Muscle of leg (tissue), 11 donors: ENCODE data around the gene CDH8. TPM values are rescaled to one million over a fixed set of nuclear protein-coding genes. Genes with fewer than 3 reads are reported as not detected.
"Not testable (repeated sequence)": the region's sequence is repeated elsewhere in the genome, so short reads cannot be mapped to it uniquely, and the experiment has no call there.

ENCODE experiments used
- DNase-seq: peaks from one replicate; pipeline ENCODE4 v3.0.0; 2013
- H3K27ac ChIP-seq: one replicate; pipeline ENCODE4 v1.5.1; 2013; ENCODE audit warnings: mild to moderate bottlenecking, low read length, control low read depth
- H3K27me3 ChIP-seq: one replicate; pipeline ENCODE4 v1.6.1; 2013; ENCODE audit warnings: low read length; ENCODE audit not compliant: control insufficient read depth, insufficient read depth
- H3K36me3 ChIP-seq: one replicate; pipeline ENCODE4 v1.6.1; 2013; ENCODE audit warnings: low read length; ENCODE audit not compliant: control insufficient read depth, insufficient read depth
- H3K4me1 ChIP-seq: one replicate; pipeline ENCODE4 v1.6.1; 2013; ENCODE audit warnings: low read length; ENCODE audit not compliant: control insufficient read depth, insufficient read depth
- H3K4me3 ChIP-seq: one replicate; pipeline ENCODE4 v1.5.1; 2013; ENCODE audit warnings: low read length, control low read depth
- H3K9me3 ChIP-seq: replicated peaks from 2 replicates; pipeline ENCODE4 v1.6.1; 2013; ENCODE audit warnings: low read depth, low read length; ENCODE audit not compliant: control insufficient read depth
- WGBS: methylation state at CpG from one replicate; pipeline ENCODE4 v1.1.5; 2013; ENCODE audit warnings: missing lambda C conversion rate; ENCODE audit not compliant: insufficient coverage; 5-methylcytosine and 5-hydroxymethylcytosine counted together
- polyA plus RNA-seq, 8 donors: library from polyadenylated mRNA; unstranded; fragments of 120-200 nt; gene quantifications; one replicate each; pipeline versions ENCODE4 v1.2.1 to v1.2.3, GENCODE V29; 2013; ENCODE audit warnings: inconsistent platforms in 1 of 8, low replicate concordance in 1 of 8; ENCODE audit not compliant: insufficient read length in 8 of 8, insufficient read depth in 1 of 8
- total RNA-seq: library from RNA; stranded (reverse); fragments of 120-200 nt; gene quantifications from one replicate; pipeline ENCODE4 v1.2.4, GENCODE V29; 2013

Gene CDH8
- total and polyA plus RNA-seq, 9 donors = 1.8 to 6.2 (median 2.5) TPM

- Histone ChIP-seq H3K4me3 (no peak overlapping the region), H3K36me3 (no peaks in the 10 kb centered on the region), H3K27me3 (no peaks in the 10 kb centered on the region), H3K9me3 (no peaks in the 10 kb centered on the region), H3K27ac (no peak overlapping the region), H3K4me1 (no peaks in the 10 kb centered on the region)
- DNase-seq = no peak
Measured at GRCh38 chr16:61812251-61812650, 224.0 kb downstream of the CDH8 start.

- Histone ChIP-seq H3K27ac (no peak overlapping the region), H3K4me1 (no peaks in the 10 kb centered on the region), H3K36me3 (no peaks in the 10 kb centered on the region), H3K27me3 (no peaks in the 10 kb centered on the region), H3K9me3 (no peaks in the 10 kb centered on the region), H3K4me3 (no peak overlapping the region)
- 100% methylated on average over 1 of the region's 3 CpGs for WGBS
- DNase-seq = no peak
Measured at GRCh38 chr16:61807551-61807950, 228.7 kb downstream of the CDH8 start.

GRCh38 chr16:61801217-61801616 lies 235.0 kb downstream of the CDH8 start:
- H3K36me3 ChIP-seq, H3K4me1 ChIP-seq, H3K9me3 ChIP-seq, DNase-seq, H3K27ac ChIP-seq, H3K4me3 ChIP-seq, H3K27me3 ChIP-seq: not testable (repeated sequence)
- WGBS = no CpG with 5 or more reads among the region's 10 CpGs

GRCh38 chr16:61798741-61799140 lies 237.5 kb downstream of the CDH8 start:
- no CpG with 5 or more reads among the region's 2 CpGs for WGBS
- H3K4me3 ChIP-seq = no peak overlapping the region
- no peaks in the 10 kb centered on the region for H3K36me3 ChIP-seq
- H3K4me1 ChIP-seq = no peaks in the 10 kb centered on the region
- H3K27ac ChIP-seq = no peak overlapping the region
- no peak for DNase-seq
- no peaks in the 10 kb centered on the region for H3K27me3 ChIP-seq
- H3K9me3 ChIP-seq = peaks cover 3% of the 10 kb centered on the region

GRCh38 chr16:61797961-61798507 lies 238.2 kb downstream of the CDH8 start:
- WGBS = 80% methylated on average over 1 of the region's 1 CpG
- H3K36me3 ChIP-seq = no peaks in the 10 kb centered on the region

GRCh38 chr16:61797296-61797795 lies 238.9 kb downstream of the CDH8 start:
- Histone ChIP-seq H3K27me3 (no peaks in the 10 kb centered on the region), H3K4me1 (no peaks in the 10 kb centered on the region), H3K36me3 (no peaks in the 10 kb centered on the region), H3K27ac (no peak overlapping the region), H3K4me3 (no peak overlapping the region), H3K9me3 (peaks cover 3% of the 10 kb centered on the region)
- no CpG with 5 or more reads among the region's 3 CpGs for WGBS
- DNase-seq = no peak

More at GRCh38 chr16:61797961-61798507, 238.2 kb downstream of the CDH8 start:
- no peak overlapping the region for H3K27ac ChIP-seq
- no peak for DNase-seq
- no peak overlapping the region for H3K4me3 ChIP-seq
- no peaks in the 10 kb centered on the region for H3K4me1 ChIP-seq
- no peaks in the 10 kb centered on the region for H3K27me3 ChIP-seq
- peaks cover 3% of the 10 kb centered on the region for H3K9me3 ChIP-seq

GRCh38 chr16:61792194-61792909 lies 243.9 kb downstream of the CDH8 start:
- H3K9me3 ChIP-seq = no peaks in the 10 kb centered on the region
- peak; percentile 14 for DNase-seq
- no peak overlapping the region for H3K4me3 ChIP-seq
- no peak overlapping the region for H3K27ac ChIP-seq
- WGBS = no CpG with 5 or more reads among the region's 4 CpGs
- no peaks in the 10 kb centered on the region for H3K27me3 ChIP-seq
- no peaks in the 10 kb centered on the region for H3K4me1 ChIP-seq
- no peaks in the 10 kb centered on the region for H3K36me3 ChIP-seq

- H3K36me3 ChIP-seq = no peaks in the 10 kb centered on the region
- no peak for DNase-seq
- WGBS = no CpG with 5 or more reads among the region's 2 CpGs
- H3K27ac ChIP-seq = no peak overlapping the region
- no peak overlapping the region for H3K4me3 ChIP-seq
- no peaks in the 10 kb centered on the region for H3K9me3 ChIP-seq
- H3K27me3 ChIP-seq = no peaks in the 10 kb centered on the region
- H3K4me1 ChIP-seq = no peaks in the 10 kb centered on the region
Measured at GRCh38 chr16:61791464-61791863, 244.8 kb downstream of the CDH8 start.

GRCh38 chr16:61781855-61782254 lies 254.4 kb downstream of the CDH8 start:
- not testable (repeated sequence) for H3K9me3 ChIP-seq, H3K27ac ChIP-seq, H3K36me3 ChIP-seq, DNase-seq, H3K4me3 ChIP-seq, H3K27me3 ChIP-seq, H3K4me1 ChIP-seq
- no CpG with 5 or more reads among the region's 16 CpGs for WGBS

GRCh38 chr16:61780161-61780560 lies 256.1 kb downstream of the CDH8 start:
- Histone ChIP-seq H3K9me3 (no peaks in the 10 kb centered on the region), H3K36me3 (no peaks in the 10 kb centered on the region), H3K4me3 (no peak overlapping the region), H3K27me3 (no peaks in the 10 kb centered on the region), H3K27ac (no peak overlapping the region), H3K4me1 (no peaks in the 10 kb centered on the region)
- WGBS = no CpG with 5 or more reads among the region's 1 CpG
- DNase-seq = no peak
